ENCODE results near the gene SAMD8.

DNA sequence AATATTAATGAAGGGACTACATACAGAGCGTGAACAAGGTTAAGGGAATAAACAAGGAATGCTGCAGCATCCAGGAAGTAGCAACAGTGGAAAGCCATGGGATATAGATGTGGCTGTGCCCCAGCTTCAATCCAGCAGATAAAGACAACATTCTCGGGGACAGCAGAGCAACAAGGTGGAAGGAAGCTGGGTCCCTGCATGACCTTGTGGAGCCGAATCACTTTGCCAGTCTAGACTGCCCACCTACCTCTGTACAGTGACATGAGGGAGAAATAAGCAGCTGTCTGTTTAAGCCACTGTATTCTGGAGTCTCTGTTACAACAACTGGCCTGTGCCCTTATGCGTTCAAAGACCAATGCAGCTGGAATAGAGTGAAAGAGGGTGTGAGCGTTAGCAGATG, 30.1 kb upstream of the SAMD8 start:
- TF ChIP-seq POLR2AphosphoS5 (IDR thresholded peaks at IDR 0.05; ENCODE audit: insufficient read depth in 1 of 2, low read depth in 1 of 2) (no peak), POLR2A (IDR thresholded peaks at IDR 0.05) (no peak), CTCF (IDR thresholded peaks at IDR 0.05) (no peak)

Measured in vagina (tissue), 2 donors.